Right lobe of liver (tissue), 4 donors: Measurements from ENCODE around the gene EPB41L1.

Experiments
- CTCF ChIP-seq, 4 donors: fragments of 200-600 bp in 3 of 4; fragments of 450-650 bp in 1 of 4; IDR thresholded peaks; one replicate each; pipeline versions ENCODE4 v1.5.1 to v1.8.0; 2016 to 2022; ENCODE audit warnings: antibody characterized with exemption in 4 of 4, mild to moderate bottlenecking in 2 of 4
- POLR2A ChIP-seq: fragments of 450-650 bp; IDR thresholded peaks from one replicate; pipeline ENCODE4 v1.6.1; 2017; ENCODE audit warnings: antibody characterized with exemption, mild to moderate bottlenecking
- donor health status: DM: no; HTN: no; CAD: no.
- donor health status: DM: no; HTN: no; CAD: no.
- donor health status: DM: no; HTN: yes; CAD: no.

GRCh38 chr20:36150847-36151539 lies 3.5 kb upstream of the EPB41L1 start:
- TF ChIP-seq CTCF (IDR thresholded peaks at IDR 0.05) (no peak), POLR2A (no peak)
